ENCODE data around the gene RAD23B. TPM values are rescaled to one million over a fixed set of nuclear protein-coding genes. Genes with fewer than 3 reads are reported as not detected.
"Not testable (repeated sequence)": the region's sequence is repeated elsewhere in the genome, so short reads cannot be mapped to it uniquely, and the experiment has no call there.

RAD23B gene
- total RNA-seq (2014; rRNA removed; shearing (Covaris generic)), result 201 and 202 TPM in 2 replicates

GRCh38 chr9:107282759-107283622, at the start of gene RAD23B:
Gene RAD23B (plus strand): TSS chr9:107283279. CDS start chr9:107283630, 351 bp downstream.
- DNase-seq (ENCODE audit: low read depth), result peak; percentile 98

GRCh38 chr9:107235765-107236442, 47.2 kb upstream of the RAD23B start:
- no peak for DNase-seq (ENCODE audit: low read depth)

GRCh38 chr9:107237873-107238272, 45.2 kb upstream of the RAD23B start:
- no peak for DNase-seq (ENCODE audit: low read depth)

DNA sequence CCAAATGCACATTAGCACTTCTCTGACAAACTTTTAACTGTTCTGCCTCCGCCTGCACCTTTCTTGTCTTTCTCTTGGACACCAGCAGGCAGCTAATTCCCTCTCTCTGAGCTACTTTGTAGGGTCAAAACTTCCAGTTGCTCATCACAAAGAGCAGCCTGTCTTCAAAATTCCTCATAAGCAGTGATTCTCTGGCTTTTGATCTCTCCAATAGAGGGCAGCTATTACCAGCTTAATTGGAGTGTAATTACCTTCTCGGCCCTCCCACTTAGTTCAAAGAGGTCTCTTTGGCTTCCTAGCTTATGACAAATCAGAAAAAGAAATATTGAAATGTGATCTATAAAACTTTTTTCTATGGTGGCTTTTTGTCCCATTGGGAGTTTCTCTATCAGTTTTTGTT, 43.6 kb upstream of the RAD23B start:
- peak; percentile 63 for DNase-seq (ENCODE audit: low read depth)

DNA sequence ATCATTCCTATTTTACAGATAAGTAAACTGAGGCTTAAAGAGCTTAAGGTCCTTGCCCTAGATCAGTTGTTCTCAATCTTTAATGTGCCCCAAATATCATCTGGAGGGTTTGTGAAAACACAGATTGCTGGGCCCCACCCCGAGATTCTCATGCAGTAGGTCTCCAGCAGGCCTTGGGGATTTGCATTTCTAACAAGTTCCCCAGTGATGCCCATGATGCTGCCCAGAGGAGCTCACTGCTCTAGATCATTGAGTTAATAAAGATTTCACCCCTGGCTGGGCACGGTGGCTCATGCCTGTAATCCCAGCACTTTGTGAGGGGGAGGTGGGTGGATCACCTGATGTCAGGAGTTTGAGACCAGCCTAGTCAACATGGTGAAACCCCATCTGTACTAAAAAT, 42.8 kb upstream of the RAD23B start:
- no peak for DNase-seq (ENCODE audit: low read depth)

DNA sequence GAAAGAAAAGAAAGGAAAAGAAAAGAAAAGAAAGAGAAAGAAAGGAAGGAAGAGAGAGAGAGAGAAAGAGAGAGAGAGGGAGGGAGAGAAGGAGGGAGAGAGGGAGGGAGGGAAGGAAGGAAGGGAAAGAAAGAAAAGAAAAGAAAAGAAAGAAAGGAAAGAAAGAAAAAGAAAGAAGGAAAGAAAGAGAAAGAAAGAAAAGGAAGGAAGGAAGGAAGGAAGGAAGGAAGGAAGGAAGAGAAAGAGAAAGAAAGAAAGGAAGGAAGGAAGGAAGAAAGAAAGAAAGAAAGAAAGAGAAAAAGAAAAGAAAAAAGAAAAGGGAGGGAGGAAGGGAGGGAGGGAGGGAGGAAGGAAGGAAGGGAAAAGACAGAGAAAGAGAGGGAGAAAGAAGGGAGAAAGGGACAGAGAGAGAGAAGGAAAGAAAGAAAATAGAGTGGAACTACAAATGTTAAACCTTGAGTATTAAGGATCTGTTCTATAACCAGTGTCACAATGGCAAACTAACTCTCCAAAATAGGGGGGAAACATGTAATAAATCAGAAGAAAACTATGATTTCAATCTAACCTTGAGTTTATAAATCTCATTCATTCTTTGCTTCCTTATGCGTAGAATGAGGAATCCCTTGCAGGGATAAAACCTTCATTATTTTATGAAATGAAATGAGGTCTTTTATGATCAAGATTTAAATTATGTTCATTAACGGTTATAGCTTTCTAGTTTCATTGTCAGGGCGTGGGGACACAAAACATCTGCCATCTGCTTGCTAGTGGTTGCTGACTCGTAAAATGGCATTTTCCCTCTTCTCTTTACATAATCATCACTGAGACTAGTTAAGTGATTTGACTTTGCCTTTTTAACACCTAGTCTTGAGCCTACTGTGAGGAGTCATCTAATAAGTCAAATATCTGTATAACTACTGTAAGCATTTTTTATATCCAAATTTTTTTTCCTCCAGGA, 40.7 kb upstream of the RAD23B start:
- peak; percentile 69 for DNase-seq (ENCODE audit: low read depth)

DNA sequence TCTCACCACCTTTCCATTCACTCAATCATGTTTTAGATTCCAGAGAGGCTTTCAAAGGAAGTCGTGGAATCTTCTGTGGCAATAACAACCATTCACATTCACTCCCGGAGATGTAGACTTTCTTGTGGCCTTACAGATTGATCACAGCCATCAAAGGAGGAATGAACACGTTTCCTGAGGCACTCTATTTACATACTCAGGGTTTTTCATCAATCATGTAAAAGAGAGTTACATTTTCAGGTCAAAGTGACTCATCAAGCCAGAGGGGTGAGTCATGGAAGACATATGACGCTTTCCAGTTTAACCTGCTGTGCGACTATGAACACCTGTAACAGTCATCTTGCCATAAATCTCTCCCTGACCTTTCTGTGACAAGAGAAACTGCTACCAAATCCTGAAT, 39.3 kb upstream of the RAD23B start:
- DNase-seq (ENCODE audit: low read depth), result peak; percentile 89

DNA sequence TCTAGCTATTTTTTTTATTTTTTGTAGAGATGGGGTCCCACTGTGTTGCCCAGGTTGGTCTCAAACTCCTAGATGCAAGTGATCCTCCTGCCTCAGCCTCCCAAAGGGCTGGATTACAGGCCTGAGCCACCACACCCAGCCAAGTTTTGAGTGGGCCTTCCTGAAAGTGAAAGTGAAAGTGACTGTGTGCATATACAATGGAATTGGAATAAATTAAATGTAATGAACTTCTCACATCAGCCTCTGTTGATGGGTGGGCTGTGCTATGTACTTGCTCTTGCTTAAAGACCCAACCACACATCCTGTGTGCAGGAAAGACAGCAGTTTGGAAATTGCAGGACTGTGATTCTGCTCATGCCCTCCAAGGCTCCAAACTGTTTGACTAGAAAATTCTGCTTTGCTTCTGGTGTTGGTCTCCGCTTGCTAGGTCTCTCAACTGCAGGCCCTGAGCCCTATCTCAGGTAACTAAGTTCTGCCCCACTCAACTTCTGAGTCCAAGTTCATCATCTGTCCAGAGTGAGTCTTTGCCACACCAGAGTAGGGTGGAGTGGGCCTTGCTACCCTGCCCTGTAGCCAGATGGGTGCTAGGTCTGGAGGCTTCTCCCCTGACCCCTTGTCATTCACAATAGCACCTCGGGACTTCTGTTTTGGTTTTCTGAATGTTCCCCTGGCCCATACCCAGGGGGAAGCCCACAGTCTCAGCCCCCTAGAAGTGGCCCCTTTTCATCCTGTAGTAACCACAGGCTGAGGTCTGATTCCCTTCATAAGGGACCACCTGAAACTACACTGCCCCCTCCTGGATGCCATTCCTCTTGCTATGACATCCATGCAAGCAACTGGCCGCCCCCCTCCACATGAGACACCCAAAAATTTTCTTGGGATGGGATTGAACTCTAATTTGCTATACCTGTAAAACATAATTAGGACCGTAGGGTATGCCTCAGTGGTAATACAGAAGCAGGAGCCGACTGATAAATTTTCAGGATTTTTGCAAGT, 36.5 kb upstream of the RAD23B start:
- DNase-seq (ENCODE audit: low read depth), result no peak

- no peak for DNase-seq (ENCODE audit: low read depth)
Observed at GRCh38 chr9:107248714-107249113, 34.4 kb upstream of the RAD23B start.

DNA sequence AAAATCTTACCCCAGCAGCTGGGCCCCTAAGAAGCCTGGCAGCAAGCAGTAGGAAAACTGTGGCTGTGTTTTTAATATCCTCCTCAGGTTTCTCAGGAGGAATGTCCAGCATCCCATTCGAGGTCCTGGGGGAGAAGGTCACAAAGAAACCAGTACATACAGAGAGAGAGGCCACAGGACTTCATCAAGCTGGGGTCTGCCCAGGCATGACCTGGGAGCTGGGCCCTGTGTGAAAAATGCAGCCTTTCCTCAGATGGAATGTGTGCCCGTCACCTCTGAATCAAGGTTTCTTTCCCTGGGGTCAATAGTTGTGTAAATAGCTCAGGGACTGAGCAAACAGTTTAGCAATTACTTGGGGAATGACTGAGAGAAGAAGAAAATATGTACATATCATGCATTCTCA, 33.9 kb upstream of the RAD23B start:
- peak; percentile 20 for DNase-seq (ENCODE audit: low read depth)

DNA sequence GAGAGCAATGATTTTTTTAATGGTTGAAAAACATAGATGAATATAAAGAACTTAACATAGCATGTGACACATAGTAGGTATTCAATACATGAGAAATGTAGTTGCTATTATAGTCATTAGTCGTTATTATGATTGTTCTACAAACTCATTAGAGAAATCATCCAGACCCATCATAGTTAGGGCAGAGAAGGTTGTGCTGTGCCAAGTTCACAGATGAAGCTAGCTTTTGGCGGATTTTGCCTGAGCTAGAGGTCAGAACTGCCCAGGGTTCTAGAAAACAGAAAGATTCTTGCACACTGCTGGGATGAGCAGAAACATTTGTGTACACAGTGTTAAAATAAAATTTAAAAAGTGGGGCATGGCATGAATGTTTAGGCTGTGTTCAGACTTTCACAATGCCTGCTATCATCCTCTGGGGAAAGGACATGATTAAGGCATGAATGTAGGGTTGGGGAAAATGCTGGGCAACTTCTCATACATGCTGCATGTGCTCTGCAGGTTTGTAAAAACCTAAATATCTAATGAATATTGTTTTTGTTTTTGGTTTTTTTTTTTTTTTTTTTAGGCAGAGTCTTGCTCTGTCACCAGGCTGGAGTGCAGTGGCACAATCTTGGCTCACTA, 33.3 kb upstream of the RAD23B start:
- no peak for DNase-seq (ENCODE audit: low read depth)

- DNase-seq (ENCODE audit: low read depth), result peak; percentile 56
Observed at GRCh38 chr9:107251756-107252322, 31.2 kb upstream of the RAD23B start.

- DNase-seq (ENCODE audit: low read depth), result no peak
Observed at GRCh38 chr9:107258919-107259318, 24.2 kb upstream of the RAD23B start.

DNA sequence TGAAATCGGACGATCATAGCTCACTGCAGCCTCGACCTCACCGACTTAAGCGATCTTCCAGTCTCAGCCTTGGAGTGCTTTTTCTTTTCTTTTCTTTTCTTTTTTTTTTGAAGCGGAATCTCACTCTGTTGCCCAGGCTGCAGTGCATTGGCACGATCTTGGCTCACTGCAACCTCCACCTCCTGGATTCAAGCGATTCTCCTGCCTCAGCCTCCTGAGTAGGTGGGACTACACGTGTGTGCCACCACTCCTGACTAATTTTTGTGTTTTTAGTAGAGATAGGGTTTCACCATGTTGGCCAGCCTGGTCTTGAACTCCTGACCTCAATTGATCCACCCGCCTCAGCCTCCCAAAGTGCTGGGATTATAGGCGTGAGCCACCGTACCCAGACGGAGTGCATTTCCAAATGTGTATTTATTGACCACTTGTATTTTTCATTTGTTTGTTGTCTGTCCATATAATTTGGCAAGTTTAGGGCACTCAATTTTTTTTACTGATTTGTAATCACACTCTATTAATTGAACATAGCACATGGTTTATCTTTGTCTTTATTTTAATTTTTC, 23.2 kb upstream of the RAD23B start:
- DNase-seq (ENCODE audit: low read depth), result not testable (repeated sequence)

GRCh38 chr9:107260437-107261081, 22.5 kb upstream of the RAD23B start:
- peak; percentile 67 for DNase-seq (ENCODE audit: low read depth)

DNA sequence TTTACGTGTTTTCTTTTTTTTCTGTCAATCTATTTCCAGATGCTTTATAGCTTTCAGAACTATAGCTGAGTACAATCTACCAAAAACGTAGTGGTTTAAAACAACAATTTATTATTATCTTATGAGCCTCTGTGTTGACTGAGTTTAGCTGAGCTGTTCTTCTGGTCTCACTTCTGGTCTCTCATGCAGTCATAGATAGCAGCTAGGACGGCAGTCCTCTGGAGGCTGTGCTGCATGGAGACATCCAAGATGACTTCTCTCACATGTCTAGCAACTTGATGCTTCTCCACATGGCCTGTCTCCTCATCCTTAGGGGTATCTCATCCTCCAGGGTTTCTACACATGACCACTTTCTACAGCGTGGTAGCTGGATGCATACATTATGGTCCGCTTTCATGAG, 22.0 kb upstream of the RAD23B start:
- DNase-seq (ENCODE audit: low read depth), result no peak

DNA sequence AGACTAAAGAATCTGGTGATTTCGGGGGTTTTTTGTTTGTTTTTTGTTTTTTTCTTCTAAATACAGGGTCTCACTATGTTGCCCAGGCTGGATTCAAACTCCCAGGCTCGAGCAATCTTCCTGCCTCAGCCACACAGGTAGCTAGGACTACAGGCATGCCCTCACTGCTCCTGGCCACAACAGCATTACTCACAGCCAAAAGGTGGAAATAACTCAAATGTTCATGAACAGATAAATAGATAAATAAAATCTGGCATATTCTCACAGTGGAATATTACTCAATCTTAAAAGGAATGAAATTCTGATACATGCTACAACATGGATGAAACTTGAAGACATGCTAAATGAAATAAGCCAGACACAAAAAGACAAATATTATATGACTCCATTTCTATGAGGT, 19.8 kb upstream of the RAD23B start:
- no peak for DNase-seq (ENCODE audit: low read depth)

GRCh38 chr9:107266624-107267368, 16.3 kb upstream of the RAD23B start:
- DNase-seq (ENCODE audit: low read depth), result no peak
